GM12872 (cell line): Measurements from ENCODE around the gene LRFN3.

Experiments
- CTCF ChIP-seq: IDR thresholded peaks from 3 replicates; pipeline ENCODE4 v1.5.1; 2011; ENCODE audit warnings: low read depth, mild to moderate bottlenecking, low read length, moderate library complexity; ENCODE audit not compliant: insufficient read depth

The LRFN3 gene

GRCh38 chr19:35944556-35944955, 8.4 kb downstream of the LRFN3 start:
- TF ChIP-seq CTCF, result no peak

GRCh38 chr19:35945121-35945790, 9.1 kb downstream of the LRFN3 start:
- TF ChIP-seq CTCF, result no peak

GRCh38 chr19:35946203-35946602, 10.0 kb downstream of the LRFN3 start:
- TF ChIP-seq CTCF, result no peak

- no peak for TF ChIP-seq CTCF
These were observed 13.0 kb downstream of the LRFN3 start for GRCh38 chr19:35949131-35949530.

- no peak for TF ChIP-seq CTCF
These were observed 19.9 kb downstream of the LRFN3 start for GRCh38 chr19:35955881-35956634.

- no peak for TF ChIP-seq CTCF
These were observed 22.5 kb downstream of the LRFN3 start for GRCh38 chr19:35958660-35959039.

GRCh38 chr19:35959040-35959967, 23.1 kb downstream of the LRFN3 start:
- peak; percentile 36; the same call in 2 of the 3 replicates for TF ChIP-seq CTCF
